ENCODE results near the gene PARD3. TPM values are rescaled to one million over a fixed set of nuclear protein-coding genes. Genes with fewer than 3 reads are reported as not detected.

The PARD3 gene
- total and polyA plus RNA-seq, 4 experiments from 2014 or later = 0.13 to 0.25 TPM; not detected in 2

- no peaks in the 10 kb centered on the region for H3K4me1 ChIP-seq (ENCODE audit: insufficient read depth, low read length)
- no peaks in the 10 kb centered on the region for H3K9me3 ChIP-seq (ENCODE audit: control insufficient read depth in 1 of 2, low read length in 2 of 2)
- H3K27me3 ChIP-seq (ENCODE audit: insufficient read depth, low read length) = no peaks in the 10 kb centered on the region
- Mint-ChIP-seq H3K4me3 (no peak overlapping the region), H3K9me3 (no peaks in the 10 kb centered on the region), H3K36me3 (no peaks in the 10 kb centered on the region), H3K27ac (no peak overlapping the region), H3K27me3 (no peaks in the 10 kb centered on the region), H3K4me1 (no peaks in the 10 kb centered on the region)
- ChIA-PET CTCF (ENCODE audit: partially characterized antibody) (no interaction called here), POLR2A (ENCODE audit: partially characterized antibody) (no interaction called here)
- no peak overlapping the region for H3K4me3 ChIP-seq (ENCODE audit: low read length in 2 of 2)
- H3K36me3 ChIP-seq (ENCODE audit: insufficient read depth, low read length) = no peaks in the 10 kb centered on the region
- intact Hi-C loops (cut with micrococcal nuclease) = no loop called here
- DNase-seq = no peak
- no peak overlapping the region for H3K27ac ChIP-seq (ENCODE audit: low read depth, low read length)
These were observed 560.1 kb downstream of the PARD3 start for GRCh38 chr10:34255035-34255434.

- Mint-ChIP-seq H3K36me3 (no peaks in the 10 kb centered on the region), H3K4me3 (no peak overlapping the region), H3K27ac (no peak overlapping the region), H3K27me3 (no peaks in the 10 kb centered on the region), H3K4me1 (no peaks in the 10 kb centered on the region), H3K9me3 (no peaks in the 10 kb centered on the region)
- ChIA-PET POLR2A (ENCODE audit: partially characterized antibody) (no interaction called here), CTCF (ENCODE audit: partially characterized antibody) (no interaction called here)
- Histone ChIP-seq H3K9me3 (ENCODE audit: control insufficient read depth in 1 of 2, low read length in 2 of 2) (no peaks in the 10 kb centered on the region), H3K36me3 (ENCODE audit: insufficient read depth, low read length) (no peaks in the 10 kb centered on the region), H3K4me1 (ENCODE audit: insufficient read depth, low read length) (no peaks in the 10 kb centered on the region), H3K27me3 (ENCODE audit: insufficient read depth, low read length) (no peaks in the 10 kb centered on the region), H3K4me3 (ENCODE audit: low read length in 2 of 2) (no peak overlapping the region), H3K27ac (ENCODE audit: low read depth, low read length) (no peak overlapping the region)
- no peak for DNase-seq
- intact Hi-C loops (cut with micrococcal nuclease) = no loop called here
These were observed 560.5 kb downstream of the PARD3 start for GRCh38 chr10:34254596-34254995.

- Mint-ChIP-seq H3K4me1 (no peaks in the 10 kb centered on the region), H3K4me3 (no peak overlapping the region), H3K27ac (no peak overlapping the region), H3K27me3 (no peaks in the 10 kb centered on the region), H3K36me3 (no peaks in the 10 kb centered on the region), H3K9me3 (no peaks in the 10 kb centered on the region)
- ChIA-PET POLR2A (ENCODE audit: partially characterized antibody) (no interaction called here), CTCF (ENCODE audit: partially characterized antibody) (no interaction called here)
- DNase-seq = no peak
- Histone ChIP-seq H3K4me1 (ENCODE audit: insufficient read depth, low read length) (no peaks in the 10 kb centered on the region), H3K27ac (ENCODE audit: low read depth, low read length) (no peak overlapping the region), H3K4me3 (ENCODE audit: low read length in 2 of 2) (no peak overlapping the region), H3K9me3 (ENCODE audit: control insufficient read depth in 1 of 2, low read length in 2 of 2) (no peaks in the 10 kb centered on the region), H3K27me3 (ENCODE audit: insufficient read depth, low read length) (no peaks in the 10 kb centered on the region), H3K36me3 (ENCODE audit: insufficient read depth, low read length) (no peaks in the 10 kb centered on the region)
- intact Hi-C loops (cut with micrococcal nuclease) = no loop called here
These were observed 563.0 kb downstream of the PARD3 start for GRCh38 chr10:34252111-34252510.

GRCh38 chr10:34251177-34251576 lies 563.9 kb downstream of the PARD3 start:
- H3K27me3 Mint-ChIP-seq = no peaks in the 10 kb centered on the region
- intact Hi-C loops (cut with micrococcal nuclease) = no loop called here
- Histone ChIP-seq H3K36me3 (ENCODE audit: insufficient read depth, low read length) (no peaks in the 10 kb centered on the region), H3K27me3 (ENCODE audit: insufficient read depth, low read length) (no peaks in the 10 kb centered on the region), H3K9me3 (ENCODE audit: control insufficient read depth in 1 of 2, low read length in 2 of 2) (no peaks in the 10 kb centered on the region), H3K27ac (ENCODE audit: low read depth, low read length) (no peak overlapping the region), H3K4me3 (ENCODE audit: low read length in 2 of 2) (no peak overlapping the region), H3K4me1 (ENCODE audit: insufficient read depth, low read length) (no peaks in the 10 kb centered on the region)
- ChIA-PET POLR2A (ENCODE audit: partially characterized antibody) (no interaction called here), CTCF (ENCODE audit: partially characterized antibody) (no interaction called here)
- no peak for DNase-seq
- H3K4me3 Mint-ChIP-seq = no peak overlapping the region
- H3K9me3 Mint-ChIP-seq = no peaks in the 10 kb centered on the region
- H3K27ac Mint-ChIP-seq = no peak overlapping the region
- H3K36me3 Mint-ChIP-seq = no peaks in the 10 kb centered on the region
- no peaks in the 10 kb centered on the region for H3K4me1 Mint-ChIP-seq

- Histone ChIP-seq H3K36me3 (ENCODE audit: insufficient read depth, low read length) (no peaks in the 10 kb centered on the region), H3K27ac (ENCODE audit: low read depth, low read length) (no peak overlapping the region), H3K27me3 (ENCODE audit: insufficient read depth, low read length) (no peaks in the 10 kb centered on the region), H3K4me3 (ENCODE audit: low read length in 2 of 2) (no peak overlapping the region), H3K4me1 (ENCODE audit: insufficient read depth, low read length) (no peaks in the 10 kb centered on the region), H3K9me3 (ENCODE audit: control insufficient read depth in 1 of 2, low read length in 2 of 2) (no peaks in the 10 kb centered on the region)
- no peaks in the 10 kb centered on the region for H3K27me3 Mint-ChIP-seq
- H3K36me3 Mint-ChIP-seq = no peaks in the 10 kb centered on the region
- H3K4me1 Mint-ChIP-seq = no peaks in the 10 kb centered on the region
- intact Hi-C loops (cut with micrococcal nuclease) = no loop called here
- H3K27ac Mint-ChIP-seq = no peak overlapping the region
- no peaks in the 10 kb centered on the region for H3K9me3 Mint-ChIP-seq
- CTCF ChIA-PET (ENCODE audit: partially characterized antibody) = no interaction called here
- no peak overlapping the region for H3K4me3 Mint-ChIP-seq
- no peak for DNase-seq
- POLR2A ChIA-PET (ENCODE audit: partially characterized antibody) = no interaction called here
These were observed 564.4 kb downstream of the PARD3 start for GRCh38 chr10:34250722-34251121.

- Histone ChIP-seq H3K36me3 (ENCODE audit: insufficient read depth, low read length) (no peaks in the 10 kb centered on the region), H3K4me1 (ENCODE audit: insufficient read depth, low read length) (no peaks in the 10 kb centered on the region), H3K9me3 (ENCODE audit: control insufficient read depth in 1 of 2, low read length in 2 of 2) (no peaks in the 10 kb centered on the region), H3K27me3 (ENCODE audit: insufficient read depth, low read length) (no peaks in the 10 kb centered on the region), H3K27ac (ENCODE audit: low read depth, low read length) (no peak overlapping the region), H3K4me3 (ENCODE audit: low read length in 2 of 2) (no peak overlapping the region)
- no peak for DNase-seq
- intact Hi-C loops (cut with micrococcal nuclease) = no loop called here
- Mint-ChIP-seq H3K9me3 (peaks cover 0 to 2% (median 0%) of the 10 kb centered on the region in 8 donors), H3K4me3 (no peak overlapping the region), H3K27me3 (peaks cover 0 to 1% of the 10 kb centered on the region in 2 donors), H3K36me3 (no peaks in the 10 kb centered on the region), H3K27ac (no peak overlapping the region), H3K4me1 (no peaks in the 10 kb centered on the region)
- CTCF ChIA-PET (ENCODE audit: partially characterized antibody) = no interaction called here
- POLR2A ChIA-PET (ENCODE audit: partially characterized antibody) = no interaction called here
These were observed 565.5 kb downstream of the PARD3 start for GRCh38 chr10:34249634-34250033.

- DNase-seq = no peak
- intact Hi-C loops (cut with micrococcal nuclease) = no loop called here
- no peak overlapping the region for H3K4me3 ChIP-seq (ENCODE audit: low read length in 2 of 2)
- H3K27ac ChIP-seq (ENCODE audit: low read depth, low read length) = no peak overlapping the region
- Mint-ChIP-seq H3K27me3 (peaks cover 0 to 3% of the 10 kb centered on the region in 2 donors), H3K27ac (no peak overlapping the region), H3K9me3 (peaks cover 0 to 2% (median 0%) of the 10 kb centered on the region in 8 donors), H3K36me3 (no peaks in the 10 kb centered on the region), H3K4me1 (no peaks in the 10 kb centered on the region), H3K4me3 (no peak overlapping the region)
- POLR2A ChIA-PET (ENCODE audit: partially characterized antibody) = no interaction called here
- H3K4me1 ChIP-seq (ENCODE audit: insufficient read depth, low read length) = no peaks in the 10 kb centered on the region
- no peaks in the 10 kb centered on the region for H3K36me3 ChIP-seq (ENCODE audit: insufficient read depth, low read length)
- no peaks in the 10 kb centered on the region for H3K9me3 ChIP-seq (ENCODE audit: control insufficient read depth in 1 of 2, low read length in 2 of 2)
- H3K27me3 ChIP-seq (ENCODE audit: insufficient read depth, low read length) = no peaks in the 10 kb centered on the region
- CTCF ChIA-PET (ENCODE audit: partially characterized antibody) = no interaction called here
These were observed 567.5 kb downstream of the PARD3 start for GRCh38 chr10:34247560-34247959.

- H3K9me3 Mint-ChIP-seq = peaks cover 0 to 3% (median 0%) of the 10 kb centered on the region in 8 donors
- H3K4me3 Mint-ChIP-seq = no peak overlapping the region
- H3K27me3 Mint-ChIP-seq = peaks cover 2 to 3% of the 10 kb centered on the region in 2 donors
These were observed 570.2 kb downstream of the PARD3 start for GRCh38 chr10:34244756-34245484.

More at GRCh38 chr10:34244756-34245484, 570.2 kb downstream of the PARD3 start:
- Histone ChIP-seq H3K9me3 (ENCODE audit: control insufficient read depth in 1 of 2, low read length in 2 of 2) (no peaks in the 10 kb centered on the region), H3K4me1 (ENCODE audit: insufficient read depth, low read length) (no peaks in the 10 kb centered on the region), H3K27ac (ENCODE audit: low read depth, low read length) (no peak overlapping the region), H3K36me3 (ENCODE audit: insufficient read depth, low read length) (no peaks in the 10 kb centered on the region), H3K4me3 (ENCODE audit: low read length in 2 of 2) (no peak overlapping the region), H3K27me3 (ENCODE audit: insufficient read depth, low read length) (no peaks in the 10 kb centered on the region)
- POLR2A ChIA-PET (ENCODE audit: partially characterized antibody) = no interaction called here
- H3K27ac Mint-ChIP-seq = no peak overlapping the region
- no peaks in the 10 kb centered on the region for H3K36me3 Mint-ChIP-seq
- CTCF ChIA-PET (ENCODE audit: partially characterized antibody) = no interaction called here
- H3K4me1 Mint-ChIP-seq = no peaks in the 10 kb centered on the region
- no peak for DNase-seq
- intact Hi-C loops (cut with micrococcal nuclease) = no loop called here

Data from CD4-positive, alpha-beta memory T cell (primary cell).